ENCODE results near the gene ZNF124.

DNA sequence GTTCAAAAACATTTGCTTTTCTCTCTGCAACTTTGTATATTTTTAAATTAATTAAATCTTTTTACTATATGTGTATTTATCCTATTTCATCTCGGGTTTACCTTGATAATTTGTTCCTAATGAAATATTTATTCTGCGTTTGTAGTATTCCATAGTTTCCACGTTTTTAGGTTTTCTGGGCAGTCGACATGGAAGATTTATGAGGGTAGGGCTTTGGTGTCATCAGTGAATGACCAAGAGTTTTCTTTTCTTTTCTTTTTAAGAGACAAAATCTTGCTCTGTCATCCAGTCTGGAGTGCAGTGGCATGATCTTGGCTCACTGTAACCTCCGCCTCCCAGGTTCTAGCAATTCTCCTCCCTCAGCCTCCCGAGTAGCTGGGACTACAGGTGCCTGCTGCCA lies 50.4 kb downstream of the ZNF124 start:
- TF ChIP-seq GABPA (IDR thresholded peaks at IDR 0.05 in 1 of 2, conservative IDR thresholded peaks at IDR 0.05 in 1 of 2) = no peak
- TF ChIP-seq, protein P1, sequence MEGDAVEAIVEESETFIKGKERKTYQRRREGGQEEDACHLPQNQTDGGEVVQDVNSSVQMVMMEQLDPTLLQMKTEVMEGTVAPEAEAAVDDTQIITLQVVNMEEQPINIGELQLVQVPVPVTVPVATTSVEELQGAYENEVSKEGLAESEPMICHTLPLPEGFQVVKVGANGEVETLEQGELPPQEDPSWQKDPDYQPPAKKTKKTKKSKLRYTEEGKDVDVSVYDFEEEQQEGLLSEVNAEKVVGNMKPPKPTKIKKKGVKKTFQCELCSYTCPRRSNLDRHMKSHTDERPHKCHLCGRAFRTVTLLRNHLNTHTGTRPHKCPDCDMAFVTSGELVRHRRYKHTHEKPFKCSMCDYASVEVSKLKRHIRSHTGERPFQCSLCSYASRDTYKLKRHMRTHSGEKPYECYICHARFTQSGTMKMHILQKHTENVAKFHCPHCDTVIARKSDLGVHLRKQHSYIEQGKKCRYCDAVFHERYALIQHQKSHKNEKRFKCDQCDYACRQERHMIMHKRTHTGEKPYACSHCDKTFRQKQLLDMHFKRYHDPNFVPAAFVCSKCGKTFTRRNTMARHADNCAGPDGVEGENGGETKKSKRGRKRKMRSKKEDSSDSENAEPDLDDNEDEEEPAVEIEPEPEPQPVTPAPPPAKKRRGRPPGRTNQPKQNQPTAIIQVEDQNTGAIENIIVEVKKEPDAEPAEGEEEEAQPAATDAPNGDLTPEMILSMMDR (IDR thresholded peaks at IDR 0.05; ENCODE audit: low read depth, low read length, missing input control) = no peak
- TF ChIP-seq, protein P2, sequence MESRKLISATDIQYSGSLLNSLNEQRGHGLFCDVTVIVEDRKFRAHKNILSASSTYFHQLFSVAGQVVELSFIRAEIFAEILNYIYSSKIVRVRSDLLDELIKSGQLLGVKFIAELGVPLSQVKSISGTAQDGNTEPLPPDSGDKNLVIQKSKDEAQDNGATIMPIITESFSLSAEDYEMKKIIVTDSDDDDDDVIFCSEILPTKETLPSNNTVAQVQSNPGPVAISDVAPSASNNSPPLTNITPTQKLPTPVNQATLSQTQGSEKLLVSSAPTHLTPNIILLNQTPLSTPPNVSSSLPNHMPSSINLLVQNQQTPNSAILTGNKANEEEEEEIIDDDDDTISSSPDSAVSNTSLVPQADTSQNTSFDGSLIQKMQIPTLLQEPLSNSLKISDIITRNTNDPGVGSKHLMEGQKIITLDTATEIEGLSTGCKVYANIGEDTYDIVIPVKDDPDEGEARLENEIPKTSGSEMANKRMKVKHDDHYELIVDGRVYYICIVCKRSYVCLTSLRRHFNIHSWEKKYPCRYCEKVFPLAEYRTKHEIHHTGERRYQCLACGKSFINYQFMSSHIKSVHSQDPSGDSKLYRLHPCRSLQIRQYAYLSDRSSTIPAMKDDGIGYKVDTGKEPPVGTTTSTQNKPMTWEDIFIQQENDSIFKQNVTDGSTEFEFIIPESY (IDR thresholded peaks at IDR 0.05) = no peak
- TF ChIP-seq, protein P3, sequence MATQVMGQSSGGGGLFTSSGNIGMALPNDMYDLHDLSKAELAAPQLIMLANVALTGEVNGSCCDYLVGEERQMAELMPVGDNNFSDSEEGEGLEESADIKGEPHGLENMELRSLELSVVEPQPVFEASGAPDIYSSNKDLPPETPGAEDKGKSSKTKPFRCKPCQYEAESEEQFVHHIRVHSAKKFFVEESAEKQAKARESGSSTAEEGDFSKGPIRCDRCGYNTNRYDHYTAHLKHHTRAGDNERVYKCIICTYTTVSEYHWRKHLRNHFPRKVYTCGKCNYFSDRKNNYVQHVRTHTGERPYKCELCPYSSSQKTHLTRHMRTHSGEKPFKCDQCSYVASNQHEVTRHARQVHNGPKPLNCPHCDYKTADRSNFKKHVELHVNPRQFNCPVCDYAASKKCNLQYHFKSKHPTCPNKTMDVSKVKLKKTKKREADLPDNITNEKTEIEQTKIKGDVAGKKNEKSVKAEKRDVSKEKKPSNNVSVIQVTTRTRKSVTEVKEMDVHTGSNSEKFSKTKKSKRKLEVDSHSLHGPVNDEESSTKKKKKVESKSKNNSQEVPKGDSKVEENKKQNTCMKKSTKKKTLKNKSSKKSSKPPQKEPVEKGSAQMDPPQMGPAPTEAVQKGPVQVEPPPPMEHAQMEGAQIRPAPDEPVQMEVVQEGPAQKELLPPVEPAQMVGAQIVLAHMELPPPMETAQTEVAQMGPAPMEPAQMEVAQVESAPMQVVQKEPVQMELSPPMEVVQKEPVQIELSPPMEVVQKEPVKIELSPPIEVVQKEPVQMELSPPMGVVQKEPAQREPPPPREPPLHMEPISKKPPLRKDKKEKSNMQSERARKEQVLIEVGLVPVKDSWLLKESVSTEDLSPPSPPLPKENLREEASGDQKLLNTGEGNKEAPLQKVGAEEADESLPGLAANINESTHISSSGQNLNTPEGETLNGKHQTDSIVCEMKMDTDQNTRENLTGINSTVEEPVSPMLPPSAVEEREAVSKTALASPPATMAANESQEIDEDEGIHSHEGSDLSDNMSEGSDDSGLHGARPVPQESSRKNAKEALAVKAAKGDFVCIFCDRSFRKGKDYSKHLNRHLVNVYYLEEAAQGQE (IDR thresholded peaks at IDR 0.05) = no peak
- TF ChIP-seq TAF1 (conservative IDR thresholded peaks at IDR 0.05) = no peak
- TF ChIP-seq FOXA1 (IDR thresholded peaks at IDR 0.05) = no peak
- no peak for TF ChIP-seq YY1 (IDR thresholded peaks at IDR 0.05)
- TF ChIP-seq SP1 (IDR thresholded peaks at IDR 0.05) = no peak
- no peak for TF ChIP-seq NR2F2 (IDR thresholded peaks at IDR 0.05)
- TF ChIP-seq, protein P4, sequence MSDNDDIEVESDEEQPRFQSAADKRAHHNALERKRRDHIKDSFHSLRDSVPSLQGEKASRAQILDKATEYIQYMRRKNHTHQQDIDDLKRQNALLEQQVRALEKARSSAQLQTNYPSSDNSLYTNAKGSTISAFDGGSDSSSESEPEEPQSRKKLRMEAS (IDR thresholded peaks at IDR 0.05) = no peak
- TF ChIP-seq JUND (IDR thresholded peaks at IDR 0.05) = no peak
- TF ChIP-seq RAD21 (IDR thresholded peaks at IDR 0.05) = no peak
- TF ChIP-seq, protein P5, sequence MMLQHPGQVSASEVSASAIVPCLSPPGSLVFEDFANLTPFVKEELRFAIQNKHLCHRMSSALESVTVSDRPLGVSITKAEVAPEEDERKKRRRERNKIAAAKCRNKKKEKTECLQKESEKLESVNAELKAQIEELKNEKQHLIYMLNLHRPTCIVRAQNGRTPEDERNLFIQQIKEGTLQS (IDR thresholded peaks at IDR 0.05) = no peak

Data from liver (tissue), 3 donors.